PFSK-1 (cell line): ENCODE measurements around the gene ENTPD2.

Experiments
- FOXP2 ChIP-seq: optimal IDR thresholded peaks from 2 replicates; pipeline ENCODE3; 2011; ENCODE audit warnings: borderline replicate concordance, control low read depth, inconsistent platforms; ENCODE audit not compliant: insufficient read depth; ENCODE audit errors: extremely low read length, extremely low read depth
- POLR2AphosphoS5 ChIP-seq: IDR thresholded peaks from 2 replicates; pipeline ENCODE4 v1.6.1; 2012; ENCODE audit warnings: low read depth, mild to moderate bottlenecking, control low read depth, low read length, moderate library complexity
- SIN3A ChIP-seq: IDR thresholded peaks from 2 replicates; pipeline ENCODE4 v1.6.1; 2012; ENCODE audit warnings: mild to moderate bottlenecking, low read length, moderate library complexity, borderline replicate concordance; ENCODE audit not compliant: insufficient read depth
- TAF1 ChIP-seq: IDR thresholded peaks from 2 replicates; pipeline ENCODE4 v1.6.1; 2012; ENCODE audit warnings: low read length, control low read depth, borderline replicate concordance; ENCODE audit not compliant: insufficient read depth
- TF ChIP-seq, protein P1 (sequence below), 2 experiments: IDR thresholded peaks; 2 replicates each; pipeline versions ENCODE4 v1.6.1 to v1.8.0; 2011 to 2012; ENCODE audit warnings: low read depth in 2 of 2, low read length in 2 of 2, control low read depth in 1 of 2, inconsistent platforms in 1 of 2, mild to moderate bottlenecking in 1 of 2, moderate library complexity in 1 of 2; ENCODE audit not compliant: insufficient read depth in 1 of 2

The ENTPD2 gene

DNA sequence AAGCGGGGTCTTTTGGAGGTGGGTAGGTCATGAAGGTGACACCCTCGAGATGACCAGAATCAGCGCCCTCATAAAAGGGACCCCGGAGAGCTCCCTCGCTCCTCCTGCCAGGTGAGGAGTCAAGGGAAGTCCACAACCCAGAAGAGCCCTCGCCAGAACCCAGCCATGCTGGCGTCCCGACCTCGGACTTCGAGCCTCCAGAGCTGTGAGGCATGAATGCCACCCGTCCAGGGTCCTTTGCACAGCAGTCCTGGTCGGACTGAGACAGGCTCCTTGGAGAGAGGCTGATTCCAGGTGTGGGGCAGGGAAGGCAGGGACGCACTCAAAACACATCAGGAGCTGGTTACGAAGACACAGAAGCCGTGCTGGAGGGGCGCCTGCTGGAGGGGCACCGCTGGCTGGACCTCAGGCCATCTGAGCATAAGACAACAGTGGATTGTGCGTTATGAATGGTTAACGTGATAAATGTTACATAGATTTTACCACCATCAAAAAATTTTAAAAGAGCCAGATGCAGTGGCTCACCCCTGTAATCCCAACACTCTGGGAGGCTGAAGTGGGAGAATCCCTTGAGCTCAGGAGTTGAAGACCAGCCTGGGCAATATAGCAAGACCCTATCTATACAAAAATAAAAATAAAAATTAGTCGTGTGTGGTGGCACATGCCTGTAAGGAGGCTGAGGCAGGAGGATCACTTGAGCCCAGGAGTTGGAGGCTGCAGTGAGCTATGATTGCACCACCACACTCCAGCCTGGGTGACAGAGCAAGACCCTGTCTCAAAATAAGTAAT lies 51.8 kb downstream of the ENTPD2 start:
- TF ChIP-seq POLR2AphosphoS5 (no peak), TAF1 (no peak), FOXP2 (no peak), SIN3A (no peak)
- TF ChIP-seq, protein P1, sequence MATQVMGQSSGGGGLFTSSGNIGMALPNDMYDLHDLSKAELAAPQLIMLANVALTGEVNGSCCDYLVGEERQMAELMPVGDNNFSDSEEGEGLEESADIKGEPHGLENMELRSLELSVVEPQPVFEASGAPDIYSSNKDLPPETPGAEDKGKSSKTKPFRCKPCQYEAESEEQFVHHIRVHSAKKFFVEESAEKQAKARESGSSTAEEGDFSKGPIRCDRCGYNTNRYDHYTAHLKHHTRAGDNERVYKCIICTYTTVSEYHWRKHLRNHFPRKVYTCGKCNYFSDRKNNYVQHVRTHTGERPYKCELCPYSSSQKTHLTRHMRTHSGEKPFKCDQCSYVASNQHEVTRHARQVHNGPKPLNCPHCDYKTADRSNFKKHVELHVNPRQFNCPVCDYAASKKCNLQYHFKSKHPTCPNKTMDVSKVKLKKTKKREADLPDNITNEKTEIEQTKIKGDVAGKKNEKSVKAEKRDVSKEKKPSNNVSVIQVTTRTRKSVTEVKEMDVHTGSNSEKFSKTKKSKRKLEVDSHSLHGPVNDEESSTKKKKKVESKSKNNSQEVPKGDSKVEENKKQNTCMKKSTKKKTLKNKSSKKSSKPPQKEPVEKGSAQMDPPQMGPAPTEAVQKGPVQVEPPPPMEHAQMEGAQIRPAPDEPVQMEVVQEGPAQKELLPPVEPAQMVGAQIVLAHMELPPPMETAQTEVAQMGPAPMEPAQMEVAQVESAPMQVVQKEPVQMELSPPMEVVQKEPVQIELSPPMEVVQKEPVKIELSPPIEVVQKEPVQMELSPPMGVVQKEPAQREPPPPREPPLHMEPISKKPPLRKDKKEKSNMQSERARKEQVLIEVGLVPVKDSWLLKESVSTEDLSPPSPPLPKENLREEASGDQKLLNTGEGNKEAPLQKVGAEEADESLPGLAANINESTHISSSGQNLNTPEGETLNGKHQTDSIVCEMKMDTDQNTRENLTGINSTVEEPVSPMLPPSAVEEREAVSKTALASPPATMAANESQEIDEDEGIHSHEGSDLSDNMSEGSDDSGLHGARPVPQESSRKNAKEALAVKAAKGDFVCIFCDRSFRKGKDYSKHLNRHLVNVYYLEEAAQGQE (IDR thresholded peaks at IDR 0.05; ENCODE audit: insufficient read depth in 1 of 2, low read depth in 2 of 2, low read length in 2 of 2), result no peak

DNA sequence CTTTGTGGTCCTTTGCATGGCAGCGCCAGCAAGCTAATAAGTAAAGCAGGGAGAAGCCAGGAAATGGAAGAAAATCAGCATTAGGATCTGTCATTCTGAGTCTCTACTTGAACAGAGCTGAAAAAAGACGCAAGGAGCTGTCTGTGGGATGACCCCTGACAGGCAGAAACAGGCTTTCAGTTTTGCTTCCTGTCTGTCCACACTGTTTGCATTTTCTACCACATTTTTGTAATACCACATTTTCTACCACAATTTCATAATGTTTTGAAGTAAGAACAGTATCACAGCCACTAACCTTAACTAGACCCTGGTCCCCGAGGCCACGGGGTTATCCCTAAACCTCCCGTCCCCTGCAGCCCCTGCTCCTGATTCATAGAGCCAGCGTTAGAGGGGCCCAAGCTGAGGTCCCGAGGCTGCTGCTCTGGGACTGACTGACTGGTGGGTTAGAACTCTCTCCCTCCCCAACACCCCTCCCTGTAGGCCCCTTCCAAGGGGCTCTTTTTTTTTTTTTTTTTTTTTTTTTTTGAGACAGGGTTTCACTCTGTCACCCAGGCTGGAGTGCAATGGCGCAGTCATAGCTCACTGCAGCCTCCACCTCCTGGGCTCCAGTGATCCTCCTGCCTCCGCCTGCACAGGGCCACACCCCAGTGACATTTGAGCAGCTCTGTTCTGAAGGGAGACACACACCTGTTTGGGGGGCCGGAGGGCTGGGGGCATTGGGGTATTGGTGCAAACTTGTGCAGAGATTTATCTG lies 53.5 kb downstream of the ENTPD2 start:
- TF ChIP-seq SIN3A (no peak), FOXP2 (no peak), POLR2AphosphoS5 (no peak), TAF1 (no peak)
- TF ChIP-seq, protein P1 (IDR thresholded peaks at IDR 0.05; ENCODE audit: insufficient read depth in 1 of 2, low read depth in 2 of 2, low read length in 2 of 2), result no peak
